PC-9 (cell line): ENCODE measurements around the gene RGS3. TPM values are rescaled to one million over a fixed set of nuclear protein-coding genes. Genes with fewer than 3 reads are reported as not detected.

ENCODE experiments used
- BruUV-seq: library from RNA; stranded (reverse); fragments of 400-500 nt; replicated peaks from 2 replicates; lab custom pipeline; 2021; lab: Mats Ljungman, UMichigan
- CTCF ChIA-PET: fragments of 300-600 bp; sonication (Branson Sonifier 250); formaldehyde crosslinking; loops from one replicate; lab custom pipeline; 2022; ENCODE audit warnings: antibody characterized with exemption; lab: Charles Lee
- POLR2A ChIA-PET: fragments of 300-600 bp; sonication (Branson Sonifier 250); formaldehyde crosslinking; loops from one replicate; lab custom pipeline; 2022; ENCODE audit warnings: antibody characterized with exemption; ENCODE audit not compliant: unreplicated experiment; lab: Charles Lee
- DNase-seq, 2 experiments: peaks; one replicate each; pipeline versions ENCODE4 v3.0.0 to v3.0.0-alpha.2; 2015 to 2022; ENCODE audit warnings: mixed read lengths in 1 of 2
- H2AFZ ChIP-seq: fragments of 200-600 bp; sonication (generic); 2 replicates; pipeline ENCODE4 v1.8.1; 2017; ENCODE audit warnings: antibody characterized with exemption
- H3F3A ChIP-seq: fragments of 200-600 bp; sonication (generic); 2 replicates; pipeline ENCODE4 v1.8.1; 2017; ENCODE audit warnings: antibody characterized with exemption, mild to moderate bottlenecking, low read depth; ENCODE audit not compliant: insufficient read depth
- H3K27ac ChIP-seq: fragments of 200-600 bp; sonication (generic); 2 replicates; pipeline ENCODE4 v1.6.1; 2016; ENCODE audit warnings: mixed run types
- H3K27me3 ChIP-seq: fragments of 200-600 bp; sonication (generic); 2 replicates; pipeline ENCODE4 v1.6.1; 2016; ENCODE audit warnings: low read depth, mixed run types; ENCODE audit not compliant: insufficient read depth
- H3K36me3 ChIP-seq: fragments of 200-600 bp; sonication (generic); 2 replicates; pipeline ENCODE4 v1.6.1; 2016; ENCODE audit warnings: low read depth, mixed run types
- H3K4me1 ChIP-seq: fragments of 200-600 bp; sonication (generic); replicated peaks from 2 replicates; pipeline ENCODE4 v1.6.1; 2016; ENCODE audit warnings: mixed run types; ENCODE audit not compliant: insufficient read depth
- H3K4me2 ChIP-seq: fragments of 200-600 bp; sonication (generic); 2 replicates; pipeline ENCODE4 v1.6.1; 2017; ENCODE audit warnings: mixed run types
- H3K4me3 ChIP-seq: fragments of 200-600 bp; sonication (generic); 2 replicates; pipeline ENCODE4 v1.6.1; 2016; ENCODE audit warnings: mixed run types
- H3K79me2 ChIP-seq: fragments of 200-600 bp; sonication (generic); 2 replicates; pipeline ENCODE4 v1.6.1; 2017; ENCODE audit warnings: low read depth, mixed run types
- H3K9me2 ChIP-seq: fragments of 200-600 bp; sonication (generic); 2 replicates; pipeline ENCODE4 v1.8.1; 2017; ENCODE audit warnings: mild to moderate bottlenecking; ENCODE audit not compliant: insufficient read depth
- H3K9me3 ChIP-seq: fragments of 200-600 bp; sonication (generic); 2 replicates; pipeline ENCODE4 v1.8.1; 2016; ENCODE audit warnings: low read depth; ENCODE audit not compliant: insufficient read depth
- H4K20me1 ChIP-seq: fragments of 200-600 bp; sonication (generic); 2 replicates; pipeline ENCODE4 v1.8.1; 2017; ENCODE audit not compliant: insufficient read depth
- CTCF ChIP-seq: fragments of 200-600 bp; sonication (generic); conservative IDR thresholded peaks from 2 replicates; pipeline ENCODE4 v1.6.1; 2017; ENCODE audit warnings: mixed run types, antibody characterized with exemption, mild to moderate bottlenecking, moderate library complexity
- EZH2 ChIP-seq: fragments of 200-600 bp; sonication (generic); IDR thresholded peaks from 2 replicates; pipeline ENCODE4 v1.8.0; 2017; ENCODE audit warnings: antibody characterized with exemption, low read depth
- intact Hi-C: fragments of 100-400 bp; cut with micrococcal nuclease; formaldehyde crosslinking; loops from one replicate; pipeline ENCODE4 v1.10.0; 2022; ENCODE audit not compliant: unreplicated experiment
- total RNA-seq: library from RNA; stranded (reverse); gene quantifications from 2 replicates; pipeline ENCODE4 v1.2.3, GENCODE V29; 2021

RGS3 gene
- total RNA-seq, 1 experiment from 2014 or later: 75.8 TPM

GRCh38 chr9:113597390-113598241 is 134.1 kb downstream of the RGS3 start:
- Histone ChIP-seq H3K4me2 (no peak overlapping the region), H3K4me3 (no peak overlapping the region), H4K20me1 (no peaks in the 10 kb centered on the region), H3K4me1 (peaks cover 6% of the 10 kb centered on the region; the same call in 1 of the 2 replicates), H3K36me3 (no peaks in the 10 kb centered on the region), H3K9me2 (no peaks in the 10 kb centered on the region), H3K27me3 (no peaks in the 10 kb centered on the region), H3K79me2 (no peaks in the 10 kb centered on the region), H3F3A (no peaks in the 10 kb centered on the region), H3K27ac (no peak overlapping the region), H2AFZ (no peak overlapping the region), H3K9me3 (no peaks in the 10 kb centered on the region)
- DNase-seq: no peak
- ChIA-PET CTCF (no interaction called here), POLR2A (no interaction called here)
- no TSS peak for BruUV-seq
- intact Hi-C loops: no loop called here
- TF ChIP-seq CTCF (no peak), EZH2 (no peak)

GRCh38 chr9:113598451-113598850 is 134.9 kb downstream of the RGS3 start:
- CTCF ChIA-PET: no interaction called here
- POLR2A ChIA-PET: no interaction called here
- H3K4me1 ChIP-seq: peaks cover 10% of the 10 kb centered on the region; the same call in 1 of the 2 replicates
- BruUV-seq: no TSS peak
- no peak overlapping the region for H3K4me3 ChIP-seq
- no peaks in the 10 kb centered on the region for H3K36me3 ChIP-seq
- H3K79me2 ChIP-seq: no peaks in the 10 kb centered on the region
- no peaks in the 10 kb centered on the region for H4K20me1 ChIP-seq
- H3K4me2 ChIP-seq: no peak overlapping the region
- no peak overlapping the region for H3K27ac ChIP-seq
- no peak overlapping the region for H2AFZ ChIP-seq
- H3K9me3 ChIP-seq: no peaks in the 10 kb centered on the region
- no peaks in the 10 kb centered on the region for H3K27me3 ChIP-seq
- no peak for DNase-seq
- H3F3A ChIP-seq: no peaks in the 10 kb centered on the region
- TF ChIP-seq CTCF (no peak), EZH2 (no peak)
- H3K9me2 ChIP-seq: no peaks in the 10 kb centered on the region
- intact Hi-C loops: no loop called here

GRCh38 chr9:113598883-113599282 is 135.4 kb downstream of the RGS3 start:
- Histone ChIP-seq H2AFZ (no peak overlapping the region), H3K4me3 (no peak overlapping the region), H4K20me1 (no peaks in the 10 kb centered on the region), H3K4me2 (no peak overlapping the region), H3K79me2 (no peaks in the 10 kb centered on the region), H3K27me3 (no peaks in the 10 kb centered on the region), H3K9me3 (no peaks in the 10 kb centered on the region), H3K9me2 (no peaks in the 10 kb centered on the region), H3K27ac (no peak overlapping the region), H3F3A (no peaks in the 10 kb centered on the region), H3K36me3 (no peaks in the 10 kb centered on the region), H3K4me1 (peaks cover 10% of the 10 kb centered on the region; the same call in 1 of the 2 replicates)
- ChIA-PET POLR2A (no interaction called here), CTCF (no interaction called here)
- TF ChIP-seq EZH2 (no peak), CTCF (no peak)
- intact Hi-C loops: no loop called here
- DNase-seq: no peak
- BruUV-seq: no TSS peak
